ENCODE measurements around the gene KLRC1. TPM values are rescaled to one million over a fixed set of nuclear protein-coding genes. Genes with fewer than 3 reads are reported as not detected.
"Not testable (repeated sequence)": the region's sequence is repeated elsewhere in the genome, so short reads cannot be mapped to it uniquely, and the experiment has no call there.

KLRC1 gene
- not detected for total RNA-seq

- no peak for DNase-seq
Measured at GRCh38 chr12:10453156-10453555, at the start of gene KLRC1. KLRC1 (minus strand) TSS chr12:10453377; CDS start chr12:10451156, 2,221 bp downstream.

DNA sequence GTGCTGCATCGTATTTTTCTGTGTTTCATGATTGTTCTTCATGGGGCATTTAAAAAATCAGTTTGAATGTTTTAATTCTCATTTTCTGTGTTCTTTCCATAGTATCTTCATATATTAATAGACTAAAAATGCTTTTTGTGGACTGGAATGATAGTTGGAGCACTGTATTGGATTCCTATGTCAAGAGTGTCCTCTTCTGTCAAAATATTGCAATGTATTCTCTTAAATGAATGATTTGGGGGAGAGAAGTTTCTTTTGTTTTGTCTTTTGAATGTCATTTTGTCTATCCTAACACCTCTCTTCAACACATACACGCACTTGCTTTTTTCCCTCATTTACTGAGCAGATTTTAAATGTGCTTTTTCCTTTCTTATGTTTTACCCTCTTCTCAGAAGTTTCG lies 47.9 kb upstream of the KLRC1 start:
- DNase-seq, result no peak

- DNase-seq, result no peak
Measured at GRCh38 chr12:10498042-10498441, 44.9 kb upstream of the KLRC1 start.

GRCh38 chr12:10497602-10498001 lies 44.4 kb upstream of the KLRC1 start:
- DNase-seq, result no peak

GRCh38 chr12:10491766-10492165 lies 38.6 kb upstream of the KLRC1 start:
- no peak for DNase-seq

GRCh38 chr12:10487328-10487727 lies 34.2 kb upstream of the KLRC1 start:
- DNase-seq, result not testable (repeated sequence)

GRCh38 chr12:10481901-10482300 lies 28.7 kb upstream of the KLRC1 start:
- DNase-seq, result not testable (repeated sequence)

DNA sequence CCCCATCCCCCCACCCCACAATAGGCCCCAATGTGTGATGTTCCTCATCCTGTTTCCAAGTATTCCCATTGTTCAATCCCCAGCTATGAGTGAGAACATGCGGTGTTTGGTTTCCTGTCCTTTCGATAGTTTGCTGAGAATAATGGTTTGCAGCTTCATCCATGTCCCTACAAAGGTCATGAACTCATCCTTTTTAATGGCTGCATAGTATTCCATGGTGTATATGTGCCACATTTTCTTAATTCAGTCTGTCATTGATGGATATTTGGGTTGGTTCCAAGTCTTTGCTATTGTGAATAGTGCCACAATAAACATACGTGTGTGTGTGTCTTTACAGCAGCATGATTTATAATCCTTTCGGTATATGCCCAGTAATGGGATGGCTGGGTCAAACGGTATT lies 19.6 kb upstream of the KLRC1 start:
- not testable (repeated sequence) for DNase-seq

DNA sequence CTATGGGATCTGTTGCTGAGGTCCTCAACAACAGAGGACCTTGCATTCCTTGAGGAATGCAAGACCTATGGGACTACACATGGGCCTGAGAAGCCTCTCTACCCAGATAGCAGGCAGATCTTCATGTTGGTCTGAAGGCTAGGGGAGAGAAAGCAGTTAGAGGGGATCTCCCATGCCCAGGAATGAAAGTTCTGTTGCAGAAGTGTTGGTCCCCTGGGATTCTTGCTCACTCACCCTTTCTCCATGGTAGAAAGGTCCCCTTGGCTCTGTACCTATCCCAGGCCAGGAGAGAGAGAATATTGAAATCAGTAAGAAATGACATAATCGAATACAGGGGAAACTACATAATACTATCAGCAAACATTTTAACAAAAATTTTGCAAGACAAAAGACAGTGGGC lies 16.5 kb upstream of the KLRC1 start:
- no peak for DNase-seq

- no peak for DNase-seq
Measured at GRCh38 chr12:10466311-10466710, 13.1 kb upstream of the KLRC1 start.

DNA sequence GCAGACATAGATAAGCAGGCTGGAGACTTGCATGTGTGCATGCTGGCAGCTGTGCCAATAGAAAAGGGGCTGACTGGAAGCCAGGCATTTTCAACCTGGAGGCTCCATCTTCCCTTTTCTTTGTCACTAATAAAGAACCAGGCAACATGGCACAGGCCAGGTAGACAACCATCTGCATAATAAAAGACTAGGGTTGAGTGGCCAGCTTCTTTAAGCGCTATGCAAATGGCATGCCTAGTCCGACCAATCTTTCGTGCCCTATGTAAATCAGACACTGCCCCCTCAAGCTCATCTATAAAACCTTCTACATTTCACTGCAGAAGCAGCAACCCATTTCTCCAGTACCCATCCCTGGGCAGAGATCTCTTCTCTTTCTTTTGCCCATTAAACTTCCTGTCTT lies 4.6 kb upstream of the KLRC1 start:
- DNase-seq, result no peak

DNA sequence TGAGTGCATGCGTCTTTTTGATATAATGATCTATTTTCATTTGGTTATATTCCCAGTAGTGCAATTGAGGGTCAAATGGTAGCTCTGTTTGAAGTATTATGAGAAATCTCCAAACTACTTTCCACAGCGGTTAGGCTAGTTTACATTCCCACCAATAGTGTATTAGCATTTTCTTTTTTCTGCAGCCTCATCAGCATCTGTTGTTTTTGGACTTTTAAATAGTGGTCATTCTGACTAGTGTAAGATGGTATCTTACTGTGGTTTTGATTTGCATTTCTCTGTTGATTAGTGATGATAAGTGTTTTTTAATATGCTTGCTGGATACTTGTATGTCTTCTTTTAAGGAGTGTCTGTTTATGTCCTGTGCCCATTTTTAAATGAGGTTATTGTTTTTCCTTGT lies 3.7 kb upstream of the KLRC1 start:
- no peak for DNase-seq

- DNase-seq, result no peak
Measured at GRCh38 chr12:10455766-10456165, 2.6 kb upstream of the KLRC1 start.

- DNase-seq, result no peak
Measured at GRCh38 chr12:10454531-10454930, 1.4 kb upstream of the KLRC1 start.

DNA sequence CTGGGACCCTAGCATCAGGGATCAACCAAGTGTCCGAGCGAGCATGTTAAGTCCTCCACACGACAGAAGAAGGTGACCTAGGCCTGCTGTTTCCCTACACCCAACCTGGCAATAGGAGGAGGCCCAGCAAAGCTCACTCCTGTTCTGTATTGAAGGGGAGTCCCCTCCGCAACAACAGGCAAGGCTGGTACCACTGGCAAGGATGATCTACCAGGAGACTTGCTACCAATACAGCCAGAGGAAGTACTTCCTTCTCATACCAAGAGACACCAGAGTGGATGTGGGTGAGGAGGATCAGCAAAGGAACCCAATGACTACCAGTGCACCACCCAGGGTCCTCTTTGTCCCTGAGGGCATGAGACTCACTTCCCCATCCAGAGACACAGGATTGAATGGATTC lies 4.9 kb downstream of the KLRC1 start:
- no peak for DNase-seq

DNA sequence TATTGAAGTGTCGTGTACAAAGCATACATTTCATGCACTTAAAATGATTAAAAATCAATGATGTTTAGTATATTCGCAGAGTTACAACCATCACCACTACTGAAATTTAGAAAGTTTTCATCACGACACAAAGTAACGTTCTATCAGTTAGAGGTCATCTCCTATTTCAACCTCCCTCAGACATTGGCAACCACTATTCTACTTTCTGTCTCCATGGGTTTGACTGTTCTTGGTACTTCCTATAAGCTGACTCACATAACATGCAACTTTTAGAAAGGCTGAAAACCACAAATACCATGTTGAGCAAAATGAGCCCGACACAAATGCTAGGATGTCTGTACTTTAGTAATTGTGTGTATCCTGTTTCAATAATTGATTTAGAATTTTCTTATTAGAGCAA lies 7.1 kb downstream of the KLRC1 start:
- not testable (repeated sequence) for DNase-seq

- not testable (repeated sequence) for DNase-seq
Measured at GRCh38 chr12:10441144-10441543, 12.0 kb downstream of the KLRC1 start.

GRCh38 chr12:10439608-10440274 lies 13.4 kb downstream of the KLRC1 start:
- not testable (repeated sequence) for DNase-seq

DNA sequence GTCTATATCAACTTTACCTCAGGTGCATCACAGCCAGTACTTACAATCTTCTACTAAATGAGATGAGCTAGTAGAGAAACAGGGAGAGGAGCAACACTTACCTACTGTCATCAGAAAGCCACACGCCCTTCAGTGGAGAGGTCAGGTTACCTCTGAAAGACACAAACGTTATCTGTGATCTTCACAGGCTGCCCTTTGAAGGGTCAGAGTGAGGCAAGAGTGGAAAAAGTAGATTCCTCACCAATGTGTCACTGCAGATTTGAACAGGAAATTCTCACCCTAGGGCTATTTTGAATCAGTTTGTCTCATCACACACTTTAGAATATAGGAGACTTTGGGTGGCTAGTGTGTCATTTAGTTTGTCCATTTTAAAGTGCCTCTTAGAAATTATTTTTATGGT lies 15.6 kb downstream of the KLRC1 start:
- not testable (repeated sequence) for DNase-seq

DNA sequence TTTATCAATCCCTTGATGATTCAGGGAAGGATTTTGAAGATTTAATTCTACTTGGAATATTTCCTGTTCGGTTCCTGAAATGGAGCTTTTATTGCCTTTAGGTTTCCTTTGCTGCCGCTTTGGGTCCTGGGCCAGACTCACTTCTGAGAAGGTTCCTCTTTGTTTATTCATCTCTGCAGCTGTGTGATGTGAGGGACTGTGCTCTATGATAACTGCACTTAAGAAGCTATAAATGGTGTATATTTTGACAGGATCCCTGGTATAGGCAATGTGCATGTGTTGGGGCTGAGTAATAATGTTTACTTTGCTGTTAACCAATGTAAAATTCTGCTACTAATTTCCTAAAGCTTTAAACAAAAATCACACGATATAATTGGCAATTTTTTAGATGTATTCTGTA lies 17.4 kb downstream of the KLRC1 start, which contains the start of gene KLRC2:
Gene KLRC2, minus strand, starts transcription at position 195 of the 400 bp plus-strand sequence. Its CDS starts 24 bp downstream, at position 171.
- DNase-seq, result not testable (repeated sequence)

DNA sequence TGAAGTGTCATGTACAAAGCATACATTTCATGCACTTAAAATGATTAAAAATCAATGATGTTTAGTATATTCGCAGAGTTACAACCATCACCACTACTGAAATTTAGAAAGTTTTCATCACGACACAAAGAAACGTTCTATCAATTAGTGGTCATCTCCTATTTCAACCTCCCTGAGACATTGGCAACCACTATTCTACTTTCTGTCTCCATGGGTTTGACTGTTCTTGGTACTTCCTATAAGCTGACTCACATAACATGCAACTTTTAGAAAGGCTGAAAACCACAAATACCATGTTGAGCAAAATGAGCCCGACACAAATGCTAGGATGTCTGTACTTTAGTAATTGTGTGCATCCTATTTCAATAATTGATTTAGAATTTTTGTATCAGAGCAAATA lies 22.6 kb downstream of the KLRC1 start:
- not testable (repeated sequence) for DNase-seq

DNA sequence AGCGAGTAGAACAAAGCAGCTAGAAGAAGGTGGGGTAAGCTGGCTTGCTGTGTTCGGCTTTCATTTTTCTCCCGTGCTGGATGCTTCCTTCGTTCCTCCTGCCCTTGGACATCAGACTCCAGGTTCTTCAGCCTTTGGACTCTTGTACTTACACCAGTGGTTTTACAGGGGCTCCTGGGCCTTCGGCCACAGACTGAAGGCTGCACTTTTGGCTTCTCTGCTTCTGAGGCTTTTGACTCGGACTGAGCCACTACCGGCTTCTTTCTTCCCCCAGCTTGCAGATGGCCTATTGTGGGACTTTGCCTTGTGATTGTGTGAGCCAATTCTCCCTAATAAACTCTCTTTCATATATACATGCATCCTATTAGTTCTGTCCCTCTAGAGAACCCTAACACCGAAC lies 27.2 kb downstream of the KLRC1 start:
- DNase-seq, result not testable (repeated sequence)

DNA sequence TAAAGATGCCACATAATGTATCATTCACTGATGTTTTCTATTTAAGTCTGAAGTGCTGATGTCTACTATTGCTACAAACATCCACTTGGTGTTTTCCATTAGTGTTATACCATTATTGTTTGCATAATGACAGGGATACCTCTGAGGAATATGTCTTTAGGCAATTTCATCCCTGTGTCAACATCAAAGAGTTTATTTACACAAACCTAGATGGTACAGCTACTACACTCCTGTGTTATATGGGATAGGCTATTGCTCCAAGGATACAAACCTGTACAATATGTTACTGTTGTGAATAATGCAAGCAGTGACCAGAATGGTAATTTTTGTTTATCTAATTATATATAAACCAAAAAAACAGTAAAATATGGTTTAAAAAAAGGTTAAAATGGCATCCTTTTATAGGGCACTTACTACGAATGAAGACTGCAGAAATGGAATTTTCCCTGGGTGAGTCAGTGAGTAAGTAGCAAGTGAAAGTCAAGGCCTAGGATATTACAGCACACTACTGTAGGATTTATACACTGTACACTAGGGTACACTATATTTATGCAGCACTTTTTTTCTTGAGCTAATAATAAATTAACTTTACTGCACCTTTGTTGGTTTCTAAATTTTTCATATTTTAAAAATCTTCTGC lies 28.8 kb downstream of the KLRC1 start:
- not testable (repeated sequence) for DNase-seq

DNA sequence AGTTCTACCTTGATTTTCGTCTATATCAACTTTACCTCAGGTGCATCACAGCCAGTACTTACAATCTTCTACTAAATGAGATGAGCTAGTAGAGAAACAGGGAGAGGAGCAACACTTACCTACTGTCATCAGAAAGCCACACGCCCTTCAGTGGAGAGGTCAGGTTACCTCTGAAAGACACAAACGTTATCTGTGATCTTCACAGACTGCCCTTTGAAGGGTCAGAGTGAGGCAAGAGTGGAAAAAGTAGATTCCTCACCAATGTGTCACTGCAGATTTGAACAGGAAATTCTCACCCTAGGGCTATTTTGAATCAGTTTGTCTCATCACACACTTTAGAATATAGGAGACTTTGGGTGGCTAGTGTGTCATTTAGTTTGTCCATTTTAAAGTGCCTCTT lies 31.0 kb downstream of the KLRC1 start:
- not testable (repeated sequence) for DNase-seq

Measured in occipital lobe (tissue), 2 donors.